Measurements from ENCODE around the gene OARD1.
A peak's percentile ranks its signal among the peaks of the same experiment; 100 is the strongest.

Gene OARD1

DNA sequence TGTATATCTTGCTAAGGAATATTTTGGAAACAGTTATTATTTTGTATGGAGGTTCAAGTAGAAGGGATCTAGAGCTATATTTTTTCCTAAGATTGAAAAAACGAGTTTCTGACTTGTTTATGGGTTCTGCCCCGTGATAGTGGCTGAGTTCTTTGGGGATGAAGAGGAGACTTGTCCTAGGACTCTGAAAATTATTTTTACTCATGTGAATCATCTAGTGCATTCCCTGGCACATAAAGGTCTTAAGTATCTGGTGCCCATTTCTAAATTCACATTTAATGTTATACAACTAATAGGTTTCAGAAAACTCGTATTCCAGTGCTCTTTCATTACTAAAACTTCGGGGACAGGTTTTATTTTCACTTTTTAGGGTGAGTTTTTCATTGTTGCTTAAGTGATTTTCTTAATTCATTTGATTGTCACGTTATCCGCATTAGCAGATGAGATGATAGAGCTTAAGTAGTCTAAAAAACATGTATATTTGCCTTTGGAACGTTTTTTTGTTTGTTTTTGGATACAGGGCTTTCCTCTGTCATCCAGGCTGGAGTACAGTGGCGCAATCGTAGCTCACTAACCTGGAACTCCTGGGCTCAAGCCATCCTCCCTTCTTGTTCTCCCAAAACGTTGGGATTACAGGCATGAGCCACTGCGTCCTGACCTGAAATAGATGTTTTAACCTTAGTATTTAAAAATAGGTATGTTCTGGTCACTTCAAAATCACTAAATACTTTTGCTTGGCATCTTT, 2.7 kb upstream of the OARD1 start:
- DNase-seq = no peak

DNA sequence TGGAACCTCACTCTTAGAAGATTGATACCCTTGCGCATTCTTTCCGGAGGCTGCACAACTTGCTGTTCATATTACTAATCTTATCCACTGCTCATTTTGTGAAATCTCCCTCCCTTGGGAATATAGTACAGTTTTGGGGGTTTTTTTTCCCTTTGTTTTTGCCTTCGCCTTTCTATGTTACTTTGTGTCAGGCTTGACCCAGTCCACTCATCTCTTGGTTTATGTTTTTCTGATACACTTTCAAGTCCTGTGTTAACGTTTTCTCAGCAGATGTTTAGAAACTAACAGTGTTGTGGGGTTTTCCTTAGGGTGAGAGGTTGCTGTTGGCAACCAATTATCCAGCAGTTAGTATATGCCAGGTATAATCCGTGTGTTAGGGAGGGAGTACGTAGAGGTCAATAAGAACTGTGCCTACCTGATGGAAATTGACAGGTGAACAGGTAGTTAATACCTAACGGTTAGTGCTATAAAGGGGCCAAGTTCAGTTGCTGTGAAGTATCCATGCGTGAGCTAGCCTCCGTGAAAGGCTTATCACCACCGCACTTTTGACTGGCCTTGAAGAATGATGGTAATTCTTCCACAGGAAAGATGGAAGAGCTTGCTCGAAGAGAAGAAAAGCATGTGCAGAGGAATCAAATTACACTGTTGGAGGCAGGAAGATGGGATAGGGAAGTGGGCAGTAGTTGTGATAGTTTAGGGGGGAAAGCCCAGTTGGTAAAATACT, 2.0 kb upstream of the OARD1 start:
- DNase-seq = no peak

DNA sequence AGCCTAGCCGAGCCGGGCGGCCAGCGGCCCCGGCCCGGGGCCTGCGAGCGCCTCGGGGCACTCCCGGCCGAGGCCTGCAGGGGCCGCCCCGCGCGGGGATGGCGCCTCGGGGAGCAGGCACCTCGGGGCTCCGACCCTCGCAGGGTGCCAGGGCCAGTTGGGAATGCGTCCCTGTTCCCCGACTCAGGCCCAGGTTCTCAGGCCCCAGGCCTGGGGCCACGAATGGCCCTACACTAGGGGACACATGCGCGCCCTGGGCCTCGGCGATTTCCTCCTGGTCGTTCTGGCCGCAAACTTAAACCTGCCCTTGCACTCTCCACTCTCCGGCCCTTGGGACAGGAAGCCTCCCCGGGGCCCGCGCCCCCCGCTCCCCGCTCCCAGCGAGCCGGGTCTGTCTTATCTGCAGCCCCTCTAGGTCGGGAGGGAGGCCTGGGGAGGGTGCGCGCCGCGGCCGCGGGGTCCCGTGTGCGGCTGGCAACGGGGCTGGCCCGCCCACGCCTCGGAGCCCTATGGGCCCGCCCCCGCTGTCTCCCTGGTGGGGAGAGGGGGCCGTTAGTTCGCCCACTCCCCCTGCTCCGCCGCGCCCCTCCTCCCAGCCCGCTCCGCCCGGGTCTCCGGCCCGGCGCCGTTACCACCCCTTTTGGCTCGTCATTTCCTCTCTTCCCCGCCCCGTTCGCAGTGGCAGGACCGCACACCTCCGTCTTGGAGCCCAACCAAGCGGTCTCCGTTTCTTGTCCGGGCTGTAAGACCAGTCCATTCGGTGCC, 1.2 kb upstream of the OARD1 start:
- peak; percentile 47 for DNase-seq

GRCh38 chr6:41072836-41073202, 663 bp upstream of the OARD1 start, which contains the start of gene NFYA:
Gene NFYA (plus strand): TSS chr6:41072974. CDS start chr6:41079090, 6,116 bp downstream.
- DNase-seq = no peak

DNA sequence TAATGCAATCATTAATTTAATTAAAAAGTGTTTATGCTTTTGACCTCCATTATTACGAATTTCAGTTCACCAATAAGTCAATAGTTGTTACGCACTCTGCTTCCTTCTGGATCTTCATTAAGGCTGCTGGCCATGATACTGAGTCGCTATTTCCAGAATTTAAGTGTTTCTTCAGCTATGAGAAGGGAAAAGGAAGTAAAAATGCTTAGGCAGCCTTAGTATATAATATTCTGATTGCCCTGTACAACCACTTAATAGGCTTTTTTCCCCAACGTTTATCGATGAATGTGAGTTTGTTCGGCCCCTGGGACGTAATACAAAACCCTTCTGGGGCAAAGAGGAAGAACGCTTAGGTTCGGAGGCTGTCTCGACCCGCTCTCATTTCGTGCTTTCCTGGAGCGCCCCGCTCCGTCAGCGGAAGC, 644 bp downstream of the OARD1 start:
- DNase-seq = no peak

DNA sequence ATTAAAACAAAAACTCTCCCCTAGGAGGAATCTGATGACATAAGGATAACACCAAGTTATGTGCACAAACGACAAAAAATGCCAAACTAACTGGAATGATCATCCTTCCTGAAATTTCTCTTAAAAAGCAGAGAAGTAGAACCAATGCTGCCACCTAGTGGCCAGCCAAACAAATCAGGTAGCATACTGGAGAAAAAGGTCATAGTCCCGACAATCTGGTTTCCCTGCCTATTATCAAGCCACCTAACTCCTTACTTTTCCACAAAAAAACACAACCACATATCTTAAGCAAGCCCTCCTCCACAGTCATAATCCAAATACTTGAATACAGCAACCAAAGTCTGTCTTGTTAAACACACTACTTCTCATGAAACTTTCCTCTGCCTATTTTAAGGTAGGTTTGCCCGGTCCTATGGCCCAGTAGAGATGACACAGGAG, 5.3 kb downstream of the OARD1 start:
- DNase-seq = peak; percentile 38

DNA sequence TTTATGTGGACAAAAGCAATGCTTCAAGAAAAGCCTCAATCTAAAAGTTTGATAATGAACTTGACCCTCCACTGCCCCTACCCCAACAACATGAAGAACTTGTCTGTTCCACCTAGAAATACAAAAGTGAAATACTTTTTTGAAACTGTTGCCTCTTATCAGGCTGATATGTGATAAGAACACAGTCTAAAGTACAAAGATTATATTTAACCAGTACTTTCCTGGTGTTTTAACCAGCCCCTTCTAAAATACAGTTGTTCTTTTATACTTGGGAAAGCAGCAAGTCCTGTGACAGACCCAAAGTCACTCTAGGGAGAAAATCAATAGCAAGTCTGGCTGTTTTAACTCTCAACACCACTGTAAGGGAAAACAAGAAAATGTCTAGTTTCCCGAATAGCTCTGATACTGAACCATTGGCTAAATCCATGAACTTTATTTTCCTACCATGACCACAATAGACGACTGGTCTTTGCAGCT, 6.6 kb downstream of the OARD1 start:
- DNase-seq = no peak

DNA sequence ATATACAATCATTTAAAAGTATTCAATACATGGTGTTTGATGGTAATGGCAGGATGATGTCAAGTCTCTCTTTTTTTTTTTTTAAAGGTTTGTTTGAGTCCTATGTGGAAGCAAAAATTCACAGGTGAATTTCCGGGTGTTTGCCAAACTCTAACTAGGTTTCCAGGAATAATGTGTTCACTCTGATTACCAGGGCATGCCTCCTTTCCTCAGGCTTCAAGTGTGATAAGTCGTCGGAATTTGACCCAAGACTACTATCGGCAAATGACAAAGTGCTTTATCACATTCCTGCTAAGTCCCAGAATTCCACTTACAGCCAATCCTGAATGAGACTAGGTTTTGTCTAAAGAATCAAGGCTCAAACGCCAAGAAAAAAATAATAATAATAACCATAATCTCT, 7.3 kb downstream of the OARD1 start:
- DNase-seq = no peak

DNA sequence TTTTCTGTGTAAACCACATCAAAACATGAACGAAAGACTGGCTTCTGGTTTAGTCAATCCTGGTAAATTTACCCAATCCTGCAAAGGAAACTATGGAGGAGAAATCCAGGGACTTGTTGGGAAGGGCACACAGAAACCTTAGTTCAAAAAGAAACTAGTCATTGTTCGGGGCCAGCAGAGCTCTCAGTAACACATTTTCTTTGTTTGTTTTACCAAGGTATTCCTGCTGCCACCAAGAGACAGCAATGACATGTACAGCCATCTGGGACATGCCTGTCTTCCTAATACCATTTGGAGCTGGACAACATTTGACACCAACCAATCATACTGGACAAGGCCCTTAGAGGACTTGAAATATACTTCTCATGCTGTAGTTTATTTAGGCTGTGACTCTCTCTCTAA, 8.3 kb downstream of the OARD1 start:
- DNase-seq = no peak

GRCh38 chr6:41062056-41062455, 10.1 kb downstream of the OARD1 start:
- no peak for DNase-seq

- no peak for DNase-seq
Measured at GRCh38 chr6:41061196-41061726, 10.9 kb downstream of the OARD1 start.

- DNase-seq = no peak
Measured at GRCh38 chr6:41059556-41059955, 12.6 kb downstream of the OARD1 start.

DNA sequence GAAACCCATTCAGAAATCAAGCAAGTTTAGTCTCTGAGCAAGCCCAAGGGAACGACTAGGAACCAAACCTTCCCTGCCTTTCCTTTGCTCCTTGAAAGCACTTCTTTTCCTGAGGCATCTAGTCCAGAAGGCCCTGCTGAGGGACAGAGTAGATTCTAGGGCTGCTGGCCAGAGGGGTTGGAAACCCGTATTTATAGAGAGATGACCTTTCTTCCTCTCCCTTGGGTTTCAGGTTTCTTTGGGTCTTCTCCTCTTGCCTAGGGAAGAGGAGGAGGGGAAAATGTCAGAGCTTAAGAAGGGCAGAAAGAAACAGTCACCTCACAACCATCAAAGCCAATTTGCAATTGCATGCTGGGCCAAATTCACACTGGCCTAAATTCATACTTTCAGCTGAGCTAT, 13.4 kb downstream of the OARD1 start:
- DNase-seq = no peak

GRCh38 chr6:41056768-41057490, 15.2 kb downstream of the OARD1 start:
- DNase-seq = no peak

DNA sequence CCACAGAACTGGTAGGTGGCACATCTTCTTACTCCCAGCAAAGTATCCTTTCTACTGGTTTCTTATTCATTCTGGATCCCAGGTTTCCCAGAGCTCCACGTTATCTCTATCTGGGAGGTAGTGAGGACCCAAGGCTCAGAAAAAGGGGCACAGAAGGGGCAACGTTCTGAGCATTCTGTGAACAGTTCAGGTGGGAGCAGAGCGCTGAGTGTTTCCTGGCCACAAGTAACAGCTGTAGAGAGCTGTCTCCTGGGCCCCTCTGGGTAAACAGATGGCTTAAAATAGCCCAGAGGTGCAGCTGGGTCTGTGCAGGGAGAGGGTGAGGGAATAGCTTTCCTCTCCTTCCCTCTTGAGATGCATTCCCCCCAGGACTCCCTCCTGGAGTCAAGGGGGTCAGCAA, 17.0 kb downstream of the OARD1 start:
- no peak for DNase-seq

DNA sequence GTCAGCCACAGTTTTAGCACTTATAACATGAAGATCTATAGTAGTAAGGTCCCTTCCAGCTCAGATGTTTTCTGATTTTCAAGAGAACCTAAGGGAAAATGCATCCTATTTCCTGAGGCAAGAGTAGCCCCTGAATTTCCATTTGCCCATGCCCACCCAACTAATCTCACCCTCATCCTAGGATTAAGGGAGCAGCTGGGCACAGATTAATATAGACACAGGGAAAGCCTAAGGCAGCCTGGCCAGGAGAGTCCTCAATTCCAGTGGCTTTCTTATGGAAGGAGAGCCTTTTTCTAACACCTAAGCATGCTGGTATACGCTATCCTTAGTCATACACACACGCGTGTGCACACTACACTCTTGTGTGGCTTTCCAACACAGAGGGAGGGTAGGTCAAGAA, 17.6 kb downstream of the OARD1 start:
- no peak for DNase-seq

- DNase-seq = no peak
Measured at GRCh38 chr6:41053041-41053440, 19.1 kb downstream of the OARD1 start, which contains the start of gene APOBEC2. Gene APOBEC2 (plus strand): TSS chr6:41053202. CDS start chr6:41053348, 146 bp downstream.

DNA sequence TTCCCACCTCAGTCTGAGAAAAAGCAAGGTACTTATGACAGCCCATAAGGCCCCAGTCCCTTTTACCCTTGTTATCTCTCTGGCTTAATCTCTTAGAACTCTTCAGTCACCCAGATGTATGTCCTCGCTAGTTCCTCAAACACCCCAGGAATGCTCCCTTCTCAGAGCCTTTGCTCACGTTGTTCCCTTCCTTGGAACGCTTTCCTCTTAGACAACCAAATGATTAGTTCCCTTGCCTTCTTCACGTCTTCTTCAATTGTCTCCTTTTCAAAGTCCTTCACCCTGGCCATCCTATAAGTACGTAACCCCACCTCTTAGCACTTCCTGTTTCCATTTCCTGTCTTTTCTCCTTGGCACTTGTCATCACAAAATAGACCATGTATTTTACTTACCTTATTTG, 20.3 kb downstream of the OARD1 start:
- no peak for DNase-seq

DNA sequence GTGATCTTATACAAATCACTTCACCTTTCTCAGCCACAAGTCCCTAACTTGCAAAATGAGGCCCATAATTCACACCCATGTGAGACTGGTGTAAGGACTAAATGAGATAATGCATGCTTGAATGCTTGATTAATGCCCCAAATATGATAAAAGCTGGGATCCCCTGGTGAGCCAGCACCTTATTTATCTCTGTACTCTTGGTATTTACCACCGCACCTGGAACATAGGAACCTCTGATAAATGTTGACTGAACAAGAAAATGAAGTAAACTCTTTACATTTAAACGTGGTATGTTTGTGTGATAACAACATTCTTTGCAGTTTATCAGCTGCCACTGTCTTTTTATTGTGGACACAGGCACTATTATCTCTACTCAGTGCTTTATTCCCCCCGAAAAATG, 21.6 kb downstream of the OARD1 start:
- DNase-seq = no peak

DNA sequence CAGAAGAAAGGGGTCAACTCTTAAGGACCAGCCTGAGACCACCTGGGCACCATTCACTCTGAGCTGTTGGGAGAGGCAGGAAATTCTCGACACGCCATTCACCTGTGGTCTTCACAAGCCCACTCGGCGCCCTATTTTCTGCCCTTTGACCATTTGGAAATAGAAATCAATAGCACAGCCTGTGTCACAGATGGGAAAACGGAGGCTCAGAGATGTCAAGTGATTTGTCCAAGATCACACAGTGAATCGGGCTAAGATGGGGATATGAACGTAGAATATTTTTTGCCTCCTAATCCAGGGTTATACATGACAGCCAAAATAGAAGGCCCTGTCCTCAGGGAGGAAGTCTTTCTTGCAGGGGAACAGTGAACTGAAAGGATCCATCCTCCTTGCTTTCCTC, 22.2 kb downstream of the OARD1 start:
- no peak for DNase-seq

GRCh38 chr6:41049521-41049920, 22.6 kb downstream of the OARD1 start:
- DNase-seq = no peak
